RWPE2 (cell line): ENCODE data around the gene KIRREL3.

ENCODE experiments used
- ATAC-seq: fragments of 200-7000 bp; cut with Tn5 transposase; 3 replicates; pipeline ENCODE4 v1.9.1; 2021; ENCODE audit warnings: low read depth
- DNase-seq: peaks from one replicate; pipeline ENCODE4 v3.0.0-alpha.2; 2020; ENCODE audit warnings: low spot score
- H3K27ac ChIP-seq: fragments of 450-650 bp; 2 replicates; pipeline ENCODE4 v1.5.1; 2017; ENCODE audit warnings: mild to moderate bottlenecking; ENCODE audit not compliant: poor library complexity, severe bottlenecking
- H3K27me3 ChIP-seq: fragments of 250-450 bp; sonication (Bioruptor Pico); 2 replicates; pipeline ENCODE4 v1.5.1; 2021; ENCODE audit warnings: mild to moderate bottlenecking, moderate library complexity; ENCODE audit not compliant: insufficient read depth, poor library complexity, severe bottlenecking
- H3K36me3 ChIP-seq: fragments of 250-450 bp; sonication (Bioruptor Pico); 2 replicates; pipeline ENCODE4 v1.5.1; 2020; ENCODE audit warnings: low read depth, mild to moderate bottlenecking, moderate library complexity
- H3K4me1 ChIP-seq: fragments of 250-450 bp; sonication (Bioruptor Pico); 2 replicates; pipeline ENCODE4 v1.5.1; 2021; ENCODE audit warnings: mild to moderate bottlenecking, moderate library complexity; ENCODE audit not compliant: insufficient read depth, poor library complexity, severe bottlenecking
- H3K4me3 ChIP-seq: fragments of 250-450 bp; sonication (Bioruptor Pico); 2 replicates; pipeline ENCODE4 v1.5.1; 2021; ENCODE audit warnings: mild to moderate bottlenecking, moderate library complexity; ENCODE audit not compliant: severe bottlenecking
- H3K9me3 ChIP-seq: fragments of 250-450 bp; sonication (Bioruptor Pico); 2 replicates; pipeline ENCODE4 v1.5.1; 2021; ENCODE audit warnings: mild to moderate bottlenecking, moderate library complexity; ENCODE audit not compliant: severe bottlenecking
- TF ChIP-seq, protein P1 (sequence below): fragments of 450-650 bp; IDR thresholded peaks from one replicate; pipeline ENCODE4 v1.5.1; 2017; ENCODE audit warnings: mild to moderate bottlenecking, moderate library complexity; ENCODE audit not compliant: poor library complexity, severe bottlenecking

KIRREL3 gene

DNA sequence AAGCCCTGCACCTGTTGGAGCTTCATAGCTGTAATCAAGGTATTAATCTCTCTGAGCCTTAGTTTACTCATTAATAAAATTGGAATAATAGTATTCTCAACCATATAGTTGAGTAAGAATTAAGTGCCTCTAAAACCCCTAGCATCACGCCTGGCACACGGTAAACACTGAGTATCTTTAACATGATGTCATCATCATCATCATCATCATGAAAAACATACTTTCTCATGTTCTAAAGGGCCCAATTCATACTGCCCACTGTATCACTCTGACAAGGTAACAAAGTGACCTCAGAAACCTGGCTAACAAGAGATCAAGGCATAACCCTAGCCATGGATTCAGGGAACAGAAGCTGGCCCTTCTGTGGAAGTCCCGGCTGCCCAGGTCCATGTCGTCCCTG lies 58.4 kb downstream of the KIRREL3 start:
- no peaks in the 10 kb centered on the region for H3K36me3 ChIP-seq
- no peak overlapping the region for H3K27ac ChIP-seq
- no peaks in the 10 kb centered on the region for H3K9me3 ChIP-seq
- H3K4me1 ChIP-seq: no peaks in the 10 kb centered on the region
- no peak for DNase-seq
- H3K27me3 ChIP-seq: no peaks in the 10 kb centered on the region
- ATAC-seq: no peak
- TF ChIP-seq, protein P1, sequence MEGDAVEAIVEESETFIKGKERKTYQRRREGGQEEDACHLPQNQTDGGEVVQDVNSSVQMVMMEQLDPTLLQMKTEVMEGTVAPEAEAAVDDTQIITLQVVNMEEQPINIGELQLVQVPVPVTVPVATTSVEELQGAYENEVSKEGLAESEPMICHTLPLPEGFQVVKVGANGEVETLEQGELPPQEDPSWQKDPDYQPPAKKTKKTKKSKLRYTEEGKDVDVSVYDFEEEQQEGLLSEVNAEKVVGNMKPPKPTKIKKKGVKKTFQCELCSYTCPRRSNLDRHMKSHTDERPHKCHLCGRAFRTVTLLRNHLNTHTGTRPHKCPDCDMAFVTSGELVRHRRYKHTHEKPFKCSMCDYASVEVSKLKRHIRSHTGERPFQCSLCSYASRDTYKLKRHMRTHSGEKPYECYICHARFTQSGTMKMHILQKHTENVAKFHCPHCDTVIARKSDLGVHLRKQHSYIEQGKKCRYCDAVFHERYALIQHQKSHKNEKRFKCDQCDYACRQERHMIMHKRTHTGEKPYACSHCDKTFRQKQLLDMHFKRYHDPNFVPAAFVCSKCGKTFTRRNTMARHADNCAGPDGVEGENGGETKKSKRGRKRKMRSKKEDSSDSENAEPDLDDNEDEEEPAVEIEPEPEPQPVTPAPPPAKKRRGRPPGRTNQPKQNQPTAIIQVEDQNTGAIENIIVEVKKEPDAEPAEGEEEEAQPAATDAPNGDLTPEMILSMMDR: no peak
- H3K4me3 ChIP-seq: no peak overlapping the region

GRCh38 chr11:126939552-126939951 lies 61.0 kb downstream of the KIRREL3 start:
- Histone ChIP-seq H3K27ac (no peak overlapping the region), H3K36me3 (no peaks in the 10 kb centered on the region), H3K4me1 (no peaks in the 10 kb centered on the region), H3K9me3 (no peaks in the 10 kb centered on the region), H3K4me3 (no peak overlapping the region), H3K27me3 (no peaks in the 10 kb centered on the region)
- ATAC-seq: no peak
- TF ChIP-seq, protein P1: no peak
- DNase-seq: no peak

DNA sequence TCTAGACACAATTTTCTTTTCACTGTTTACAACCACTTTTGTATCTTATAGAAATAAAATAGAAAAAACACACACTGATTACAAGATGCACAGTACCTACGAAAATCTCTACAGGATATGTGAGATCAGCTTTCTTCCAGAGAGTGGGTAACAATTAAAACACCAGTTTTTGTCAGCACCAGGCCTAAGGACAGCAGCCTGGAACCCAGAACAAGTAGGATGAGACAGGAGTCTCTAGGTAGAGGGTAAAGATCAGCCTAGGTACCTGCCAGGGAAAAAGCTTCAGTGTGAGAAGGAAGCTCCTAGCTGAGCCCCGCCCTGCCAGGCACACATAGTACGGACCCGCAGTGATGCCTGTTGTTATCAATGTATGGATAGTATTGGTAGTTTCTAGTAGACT lies 61.9 kb downstream of the KIRREL3 start:
- ATAC-seq: no peak
- H3K36me3 ChIP-seq: no peaks in the 10 kb centered on the region
- H3K27ac ChIP-seq: no peak overlapping the region
- H3K27me3 ChIP-seq: no peaks in the 10 kb centered on the region
- H3K4me3 ChIP-seq: no peak overlapping the region
- no peaks in the 10 kb centered on the region for H3K4me1 ChIP-seq
- H3K9me3 ChIP-seq: no peaks in the 10 kb centered on the region
- TF ChIP-seq, protein P1: no peak
- DNase-seq: no peak

DNA sequence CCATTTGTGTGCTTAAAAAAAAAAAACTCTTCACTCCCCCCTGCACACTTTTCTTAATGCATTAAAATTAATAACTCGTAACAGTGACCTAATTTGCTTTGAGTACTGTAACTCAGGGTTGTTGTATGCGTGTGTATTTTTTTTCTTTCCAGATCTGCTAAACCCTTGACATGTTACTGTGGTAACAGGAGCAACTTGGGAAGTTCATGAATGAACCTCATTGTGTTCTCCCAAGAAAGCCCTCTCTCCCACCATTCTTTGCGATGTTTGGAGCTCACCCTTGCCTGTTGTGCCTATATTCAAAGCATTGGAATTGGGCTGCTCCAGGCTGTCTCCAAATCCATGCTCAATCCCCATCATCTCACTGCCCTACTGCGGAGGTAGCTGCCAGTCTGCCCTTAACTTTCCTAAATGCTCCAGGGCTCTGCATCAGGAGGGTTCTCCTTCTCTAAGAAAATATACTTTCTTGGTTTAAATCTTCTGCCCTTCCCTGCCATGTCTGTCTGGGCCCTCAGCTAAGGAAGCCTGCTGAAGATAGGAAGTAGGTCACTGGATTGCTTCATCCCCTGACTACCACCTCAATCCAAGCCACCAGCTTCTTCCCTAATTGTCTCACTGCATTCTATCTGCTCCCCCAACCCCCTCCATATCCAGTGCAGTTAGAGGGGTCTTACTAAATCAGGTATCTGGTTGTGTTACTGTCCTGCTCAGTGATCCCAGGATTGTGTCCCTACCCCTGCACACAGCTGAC lies 70.3 kb downstream of the KIRREL3 start:
- TF ChIP-seq, protein P1: no peak
- no peak for DNase-seq
- no peak overlapping the region for H3K27ac ChIP-seq

More for the DNA sequence above, 70.3 kb downstream of the KIRREL3 start:
- no peaks in the 10 kb centered on the region for H3K4me1 ChIP-seq
- no peaks in the 10 kb centered on the region for H3K36me3 ChIP-seq
- H3K27me3 ChIP-seq: no peaks in the 10 kb centered on the region
- H3K9me3 ChIP-seq: no peaks in the 10 kb centered on the region
- no peak for ATAC-seq
- H3K4me3 ChIP-seq: no peak overlapping the region
